Hair follicular keratinocyte (primary cell): ENCODE measurements around the gene CTRL. TPM values are rescaled to one million over a fixed set of nuclear protein-coding genes. Genes with fewer than 3 reads are reported as not detected.

Experiments used
- total RNA-seq: library from RNA; depleted of rRNA; stranded (reverse); fragments of >200 nt; gene quantifications from 2 replicates; pipeline ENCODE4 v1.2.3, GENCODE V29; 2015

Gene CTRL
- 0.23 and 1.4 TPM in 2 replicates for total RNA-seq

GRCh38 chr16:67931712-67932461, at the start of gene CTRL:
CTRL (minus strand) TSS chr16:67931862; CDS start chr16:67931852, 10 bp downstream.

GRCh38 chr16:67979955-67980678, 48.5 kb upstream of the CTRL start, which contains the start of gene DPEP3:
DPEP3 (minus strand) TSS chr16:67980499; CDS start chr16:67980380, 119 bp downstream.

GRCh38 chr16:67968400-67969253, 37.0 kb upstream of the CTRL start, which contains the start of gene SLC12A4:
SLC12A4 (minus strand) TSS chr16:67968637; CDS start chr16:67968553, 84 bp downstream.

GRCh38 chr16:67943619-67944504, 12.2 kb upstream of the CTRL start, which contains the start of gene LCAT:
LCAT (minus strand) TSS chr16:67944120; CDS start chr16:67944101, 19 bp downstream.

GRCh38 chr16:67936124-67936879, 4.6 kb upstream of the CTRL start, which contains the start of gene PSMB10:
PSMB10 (minus strand) TSS chr16:67936850; CDS start chr16:67936749, 101 bp downstream.

GRCh38 chr16:67892899-67893742, 38.5 kb downstream of the CTRL start, which contains the start of gene PSKH1:
PSKH1 (plus strand) TSS chr16:67893254; CDS start chr16:67908750, 15,496 bp downstream.

GRCh38 chr16:67884684-67885083, 47.0 kb downstream of the CTRL start, which contains the start of gene NRN1L:
NRN1L (plus strand) TSS chr16:67884885; CDS start chr16:67884904, 19 bp downstream.

Other genes with a start within 250 kb of the CTRL start
- 14.8 and 18.4 TPM in 2 replicates for gene GFOD2, start 212.5 kb downstream of the CTRL start, total RNA-seq
- gene RANBP10, start 125.3 kb downstream of the CTRL start, total RNA-seq, result 3.7 TPM in 2 replicates
- gene TSNAXIP1, start 125.0 kb downstream of the CTRL start, total RNA-seq, result 0.30 TPM in 1 of 2 replicates, not detected in the other
- 28.3 and 57.1 TPM in 2 replicates for gene THAP11, start 89.5 kb downstream of the CTRL start, total RNA-seq
- 313 and 331 TPM in 2 replicates for gene NUTF2, start 84.9 kb downstream of the CTRL start, total RNA-seq
- 18.8 and 19.5 TPM in 2 replicates for gene CENPT, start 84.2 kb downstream of the CTRL start, total RNA-seq
- gene EDC4, start 58.8 kb downstream of the CTRL start, total RNA-seq, result 42.2 and 43.0 TPM in 2 replicates
- gene NRN1L, start 47.0 kb downstream of the CTRL start, total RNA-seq, result not detected in 2 replicates
- 6.2 and 7.4 TPM in 2 replicates for gene PSKH1, start 38.6 kb downstream of the CTRL start, total RNA-seq
- gene PSMB10, start 5.0 kb upstream of the CTRL start, total RNA-seq, result 28.8 and 33.7 TPM in 2 replicates
- 6.0 and 9.6 TPM in 2 replicates for gene LCAT, start 12.3 kb upstream of the CTRL start, total RNA-seq
- gene SLC12A4, start 36.8 kb upstream of the CTRL start, total RNA-seq, result 40.9 and 54.0 TPM in 2 replicates
- gene DPEP3, start 48.6 kb upstream of the CTRL start, total RNA-seq, result 0.27 TPM in 1 of 2 replicates, not detected in the other
- not detected in 2 replicates for gene DPEP2, start 67.6 kb upstream of the CTRL start, total RNA-seq
- not detected in 2 replicates for gene DPEP2NB, start 84.0 kb upstream of the CTRL start, total RNA-seq
- gene DDX28, start 91.4 kb upstream of the CTRL start, total RNA-seq, result 7.2 and 9.6 TPM in 2 replicates
- 27.6 and 45.1 TPM in 2 replicates for gene DUS2, start 91.4 kb upstream of the CTRL start, total RNA-seq
- gene NFATC3, start 153.5 kb upstream of the CTRL start, total RNA-seq, result 8.4 and 10.7 TPM in 2 replicates